Measurements from ENCODE around the gene SGMS1.
"Not testable (repeated sequence)": the region's sequence is repeated elsewhere in the genome, so short reads cannot be mapped to it uniquely, and the experiment has no call there.

Gene SGMS1

DNA sequence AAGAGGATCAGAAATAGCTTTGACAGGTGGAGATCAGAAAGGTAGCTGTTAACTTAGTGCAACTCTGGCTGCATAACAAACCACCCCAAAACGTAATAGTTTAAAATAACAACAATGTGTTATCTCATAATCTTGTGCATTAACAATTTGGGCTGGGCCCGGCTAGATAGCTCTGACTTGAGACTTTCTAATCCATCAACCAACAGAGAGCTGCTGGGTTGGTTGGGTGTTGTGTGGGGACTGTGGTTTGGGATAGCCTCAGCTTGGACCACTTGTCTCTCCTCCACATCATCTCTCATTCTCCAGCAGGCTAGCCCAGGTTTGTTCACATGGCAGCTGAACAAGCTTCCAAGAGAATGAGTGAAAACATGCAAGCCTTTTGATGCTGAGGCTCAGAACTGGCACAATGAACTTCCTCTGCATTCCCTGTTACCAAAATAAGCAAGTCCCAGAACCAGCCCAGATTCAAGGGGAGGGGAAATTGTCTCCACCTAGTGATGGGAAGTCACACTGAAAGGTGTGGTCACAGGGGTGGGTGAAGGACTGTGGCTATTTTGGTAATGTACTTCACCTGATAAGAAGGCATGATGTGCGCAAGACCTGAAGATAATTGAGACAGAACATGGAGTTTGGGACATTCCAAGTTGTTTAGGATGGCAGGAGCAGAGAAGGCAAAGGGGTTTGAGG lies 352.0 kb downstream of the SGMS1 start:
- no peak for DNase-seq (ENCODE audit: low read depth in 2 of 2)

DNA sequence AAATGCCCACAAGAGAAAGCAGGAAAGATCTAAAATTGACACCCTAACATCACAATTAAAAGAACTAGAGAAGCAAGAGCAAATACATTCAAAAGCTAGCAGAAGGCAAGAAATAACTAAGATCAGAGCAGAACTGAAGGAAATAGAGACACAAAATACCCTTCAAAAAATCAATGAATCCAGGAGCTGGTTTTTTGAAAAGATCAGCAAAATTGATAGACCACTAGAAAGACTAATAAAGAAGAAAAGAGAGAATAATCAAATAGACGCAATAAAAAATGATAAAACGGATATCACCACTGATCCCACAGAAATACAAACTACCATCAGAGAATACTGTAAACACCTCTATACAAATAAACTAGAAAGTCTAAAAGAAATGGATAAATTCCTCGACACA lies 355.9 kb downstream of the SGMS1 start:
- not testable (repeated sequence) for DNase-seq (ENCODE audit: low read depth in 2 of 2)

DNA sequence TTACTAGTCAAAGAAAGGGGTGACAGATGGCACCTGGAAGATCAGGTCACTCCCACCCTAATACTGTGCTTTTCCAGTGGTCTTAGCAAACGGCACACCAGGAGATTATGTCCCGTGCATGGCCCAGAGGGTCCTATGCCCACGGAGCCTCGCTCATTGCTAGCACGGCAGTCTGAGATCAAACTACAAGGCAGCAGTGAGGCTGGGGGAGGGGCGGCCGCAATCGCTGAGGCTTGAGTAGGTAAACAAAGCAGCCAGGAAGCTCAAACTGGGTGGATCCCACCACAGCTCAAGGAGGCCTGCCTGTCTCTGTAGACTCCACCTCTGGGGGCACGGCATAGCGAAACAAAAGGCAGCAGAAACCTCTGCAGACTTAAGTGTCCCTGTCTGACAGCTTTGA lies 361.1 kb downstream of the SGMS1 start:
- DNase-seq (ENCODE audit: low read depth in 2 of 2), result not testable (repeated sequence)

DNA sequence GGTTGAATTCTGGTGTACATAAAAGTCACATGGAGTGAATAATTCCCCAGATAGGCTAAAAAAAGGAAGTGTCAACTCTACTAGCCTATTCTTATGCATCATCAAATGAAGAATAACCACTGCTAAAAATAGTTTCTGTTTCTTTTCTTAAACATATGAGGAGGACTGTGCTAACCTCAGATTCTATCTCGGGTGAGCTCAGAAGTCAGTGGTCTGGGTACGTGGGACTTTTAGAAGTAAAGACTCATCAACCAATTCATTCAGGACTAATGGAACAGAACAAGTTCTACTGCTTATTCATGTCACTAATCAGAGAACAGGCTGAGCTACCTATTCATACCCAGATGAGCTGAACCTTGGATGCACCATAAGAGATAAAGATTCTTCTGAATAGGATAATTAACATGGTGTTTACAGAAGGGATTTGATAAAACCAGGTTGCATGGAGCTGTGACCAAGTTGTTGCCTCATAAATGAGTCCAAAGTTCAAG lies 362.9 kb downstream of the SGMS1 start:
- no peak for DNase-seq (ENCODE audit: low read depth in 2 of 2)
